DLD1 (cell line): ENCODE data around the gene GDAP2.

Experiments used
- in situ Hi-C: cut with HindIII; loops from 2 replicates; pipeline ENCODE4 v1.10.0; 2017; ENCODE audit warnings: low sequenced_read_pairs

The GDAP2 gene

DNA sequence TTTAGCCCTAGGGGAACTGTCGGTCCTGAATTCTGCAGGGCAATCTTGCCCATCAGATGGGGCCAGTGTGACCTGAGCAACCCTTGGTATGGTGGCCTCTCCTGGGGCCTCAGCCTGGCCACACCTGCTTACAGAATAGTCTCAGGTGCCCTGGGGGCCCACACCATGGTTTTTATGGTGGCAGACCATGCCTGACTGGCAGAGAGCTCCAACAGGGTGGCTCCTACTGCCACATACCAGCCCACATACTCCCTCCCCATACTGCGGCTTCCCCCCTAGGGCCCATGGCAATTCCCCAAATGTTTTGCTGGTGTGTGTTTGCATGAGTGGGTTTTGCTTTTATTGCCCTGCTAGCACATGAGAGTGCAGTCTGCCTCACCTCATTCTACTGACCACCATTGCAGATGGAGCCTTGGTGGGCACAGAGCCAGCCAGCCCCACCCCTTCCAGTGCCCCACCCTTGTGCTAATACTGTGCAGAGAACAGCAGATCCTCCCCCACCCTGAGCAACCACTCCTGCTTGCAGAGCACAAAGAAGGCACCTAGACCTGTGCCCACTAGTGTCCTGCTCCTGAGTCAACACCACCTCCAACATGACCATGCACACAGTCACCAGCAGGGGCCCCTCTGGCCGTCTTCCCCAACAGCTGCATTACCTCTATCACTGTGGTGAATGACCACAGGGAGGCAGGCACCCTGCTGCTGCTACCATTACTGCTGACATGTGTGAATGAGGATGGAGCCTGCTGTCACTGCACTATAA lies 86.8 kb downstream of the GDAP2 start:
- in situ Hi-C loops: no loop called here

DNA sequence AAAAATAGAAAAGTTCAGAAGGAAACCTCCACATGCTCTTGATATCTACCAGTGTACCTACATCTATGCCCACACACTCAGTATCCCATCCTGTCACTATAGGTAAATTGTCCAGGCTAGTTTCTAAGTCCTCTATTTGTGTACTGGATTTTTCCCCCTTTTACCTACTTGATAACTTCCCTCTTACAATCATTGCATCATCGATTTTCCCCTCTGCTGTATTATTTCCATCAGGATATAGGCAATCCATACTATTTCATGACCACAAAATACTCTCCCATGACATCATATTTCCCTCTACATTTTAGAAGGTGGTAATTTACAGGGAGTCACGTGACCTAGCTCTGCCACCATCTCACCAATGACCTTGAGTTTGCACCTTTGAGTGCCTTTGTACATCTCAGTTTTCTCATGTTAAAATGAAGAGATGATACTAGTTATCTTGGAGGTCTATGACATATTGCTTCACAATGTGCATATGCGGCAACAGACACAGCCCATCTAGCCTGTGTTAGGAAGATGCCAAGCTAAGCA lies 88.2 kb downstream of the GDAP2 start:
- in situ Hi-C loops: no loop called here

DNA sequence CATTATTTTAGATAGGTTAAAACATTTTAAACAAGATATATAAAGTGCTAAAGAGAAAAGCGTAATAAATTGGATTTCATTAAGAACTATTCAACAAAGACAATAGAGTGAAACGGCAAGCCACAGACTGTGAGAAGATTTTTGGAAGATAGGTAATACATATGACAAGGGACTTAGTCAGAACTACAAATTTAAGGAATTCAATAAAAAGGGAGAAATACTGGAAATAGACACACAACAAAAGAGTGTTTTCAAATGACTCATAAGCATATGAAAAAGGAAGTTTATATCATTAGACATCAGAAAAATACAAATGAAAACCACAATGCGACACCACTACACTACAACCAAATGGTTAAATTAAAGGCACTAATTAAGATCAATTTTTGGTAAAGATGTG lies 90.5 kb downstream of the GDAP2 start:
- in situ Hi-C loops: no loop called here

- in situ Hi-C loops: no loop called here
Observed at GRCh38 chr1:117836069-117836468, 93.4 kb downstream of the GDAP2 start.

DNA sequence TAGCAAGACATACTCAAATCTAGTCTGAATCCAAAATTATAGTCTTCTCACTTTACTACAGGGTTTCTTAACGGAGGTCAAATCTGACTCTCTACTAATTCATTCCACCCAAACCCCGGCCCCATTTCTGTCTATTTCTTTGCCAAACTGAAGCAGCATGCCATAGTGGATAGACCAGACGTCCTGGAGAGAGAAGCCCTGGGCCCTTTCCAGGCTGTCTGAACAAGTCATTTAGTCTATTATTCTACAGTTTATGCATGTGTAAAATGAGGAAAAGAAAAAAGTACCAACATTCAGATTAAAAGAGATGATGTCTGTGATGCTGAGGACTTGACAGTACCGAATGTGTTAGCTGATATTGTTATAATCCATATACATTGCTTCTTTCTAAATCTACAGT lies 95.0 kb downstream of the GDAP2 start:
- in situ Hi-C loops: no loop called here

GRCh38 chr1:117832453-117832852 lies 97.0 kb downstream of the GDAP2 start:
- in situ Hi-C loops: no loop called here

GRCh38 chr1:117830222-117830621 lies 99.2 kb downstream of the GDAP2 start:
- in situ Hi-C loops: no loop called here

- in situ Hi-C loops: no loop called here
Observed at GRCh38 chr1:117828201-117828600, 101.2 kb downstream of the GDAP2 start.

DNA sequence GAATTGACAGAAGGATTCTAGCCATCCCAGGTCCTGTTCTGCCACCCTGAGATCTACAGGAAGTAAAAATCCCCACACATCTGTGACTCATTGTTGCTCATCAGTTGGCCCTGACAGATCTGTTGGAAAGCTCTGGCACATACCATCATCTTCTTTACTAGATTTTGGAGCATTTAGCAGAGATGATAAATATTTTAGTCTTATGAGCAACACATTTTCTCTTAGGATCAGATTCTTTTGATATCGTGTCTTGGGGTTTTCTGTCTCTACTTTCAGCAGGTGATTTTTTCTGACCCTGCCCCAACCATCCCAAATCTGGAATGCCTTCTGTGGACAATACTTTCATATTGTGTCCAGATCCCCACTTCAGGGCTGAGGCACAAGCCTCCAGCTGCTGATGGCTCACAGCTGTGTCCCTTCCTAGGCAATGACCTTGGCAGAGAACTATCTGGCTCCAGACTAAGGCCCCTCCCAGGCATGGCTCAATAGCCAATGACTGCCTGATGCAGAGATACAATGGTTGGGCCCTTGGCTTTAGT lies 102.8 kb downstream of the GDAP2 start:
- in situ Hi-C loops: no loop called here

DNA sequence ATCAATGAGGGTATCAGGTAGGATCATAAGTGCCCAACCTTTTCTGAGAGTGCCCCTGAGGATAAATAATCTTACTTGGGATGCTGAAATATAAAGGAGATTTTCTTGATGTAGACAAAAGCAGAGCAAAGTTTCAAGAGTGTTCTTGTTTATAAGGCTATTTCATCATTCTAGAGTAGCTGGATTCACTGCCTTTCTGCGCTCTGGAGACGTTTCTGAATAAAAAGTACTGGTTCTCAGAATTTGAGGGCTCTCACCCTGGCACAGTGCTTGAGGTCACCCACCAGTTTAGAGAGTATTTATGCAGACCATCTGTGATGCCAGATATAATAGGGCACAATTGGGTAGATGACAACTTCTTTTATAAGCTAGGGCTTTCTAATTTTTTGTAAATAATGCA lies 103.3 kb downstream of the GDAP2 start:
- in situ Hi-C loops: no loop called here

- in situ Hi-C loops: no loop called here
Observed at GRCh38 chr1:117825414-117825813, 104.0 kb downstream of the GDAP2 start.

GRCh38 chr1:117824616-117825015 lies 104.8 kb downstream of the GDAP2 start:
- in situ Hi-C loops: no loop called here

DNA sequence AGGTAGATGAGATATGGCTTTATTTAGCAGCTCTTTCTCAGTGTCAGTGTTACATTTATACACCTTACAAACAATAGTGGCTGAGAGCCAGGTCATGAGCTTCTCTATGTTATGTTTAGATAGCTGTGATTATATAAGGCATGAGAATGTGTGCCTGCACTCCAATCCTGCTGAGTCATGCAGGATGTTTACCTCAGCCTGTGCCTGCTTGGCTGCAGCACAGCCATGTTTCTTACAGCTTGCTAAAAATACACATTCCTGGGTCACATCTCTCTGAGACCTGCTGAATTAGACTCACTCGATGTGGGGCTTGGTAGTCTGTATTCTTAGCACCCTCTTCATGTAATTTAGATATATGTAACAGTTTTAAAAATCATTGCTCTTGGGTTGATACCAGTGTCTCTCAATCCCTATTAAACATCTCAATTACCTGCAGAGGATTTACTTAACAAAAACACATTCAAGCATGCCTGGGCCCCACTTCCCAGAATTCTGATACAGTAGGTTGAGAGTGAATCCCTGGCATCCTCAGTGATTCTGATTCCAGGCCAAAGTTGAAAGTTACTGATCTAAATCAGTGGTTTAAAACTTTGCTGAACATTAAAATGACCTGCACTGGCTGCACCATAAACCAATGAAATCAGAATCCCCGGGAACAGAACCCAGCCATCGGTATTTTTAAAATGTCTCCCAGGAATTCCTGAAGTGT lies 107.5 kb downstream of the GDAP2 start:
- in situ Hi-C loops: no loop called here

- in situ Hi-C loops: no loop called here
Observed at GRCh38 chr1:117821382-117821755, 108.1 kb downstream of the GDAP2 start.

GRCh38 chr1:117820694-117821381 lies 108.6 kb downstream of the GDAP2 start:
- in situ Hi-C loops: no loop called here

GRCh38 chr1:117820096-117820495 lies 109.3 kb downstream of the GDAP2 start:
- in situ Hi-C loops: no loop called here

DNA sequence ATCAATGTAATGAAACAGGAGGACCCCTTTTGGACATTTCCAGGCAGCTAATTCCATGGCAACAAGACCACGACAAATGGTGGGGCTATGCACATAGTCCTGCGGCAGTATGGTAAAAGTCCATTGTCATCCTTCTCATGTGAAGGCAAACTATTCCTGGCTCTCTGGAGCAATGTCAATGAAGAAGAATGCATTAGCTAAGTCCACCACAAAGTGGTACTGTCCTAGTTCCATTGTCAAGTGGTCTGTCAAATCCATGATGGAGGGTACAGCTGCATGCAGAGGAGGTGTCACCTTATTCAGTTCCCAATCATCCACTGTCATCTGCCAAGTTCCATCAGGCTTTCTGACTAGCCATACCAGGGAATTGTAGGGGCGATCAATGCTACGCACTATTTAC lies 110.1 kb downstream of the GDAP2 start:
- in situ Hi-C loops: no loop called here

DNA sequence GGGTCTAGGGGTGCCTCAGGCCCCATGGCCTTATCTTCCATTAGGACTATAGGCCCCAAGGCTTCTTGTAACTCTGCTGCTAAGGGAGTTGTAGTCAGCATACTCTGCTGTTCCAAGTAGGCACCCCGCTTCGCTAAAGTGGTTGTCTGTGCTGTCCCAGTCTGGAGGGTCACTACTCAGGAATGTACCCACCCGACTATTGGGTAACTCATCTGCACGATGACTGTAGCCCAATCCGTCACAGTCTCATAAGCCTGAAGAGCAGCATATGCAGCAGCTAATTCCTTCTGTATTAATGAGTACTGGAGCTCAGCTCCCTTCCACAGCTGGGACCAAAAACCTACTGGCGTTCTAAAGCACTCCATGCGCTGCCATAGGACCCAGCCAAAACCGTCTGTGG lies 111.0 kb downstream of the GDAP2 start:
- in situ Hi-C loops: no loop called here

DNA sequence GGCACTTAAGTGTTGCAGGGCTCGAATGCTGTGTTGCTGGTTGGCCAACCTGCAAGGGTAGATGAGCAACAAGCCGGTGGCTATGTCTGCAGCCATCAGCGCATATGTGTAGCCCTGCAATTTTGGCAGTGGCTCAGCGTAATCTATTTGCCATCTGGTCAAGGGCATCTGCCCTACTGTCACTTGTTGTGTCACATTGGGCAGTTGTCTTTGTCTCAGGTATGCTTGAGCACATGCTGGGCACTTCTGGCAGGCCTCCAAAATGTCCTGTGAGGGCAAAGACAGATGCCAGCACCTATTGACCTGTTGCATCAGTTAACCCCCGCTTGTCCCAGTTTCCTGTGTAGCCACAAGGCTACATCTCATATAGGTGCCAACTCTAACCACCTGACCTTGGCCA lies 111.8 kb downstream of the GDAP2 start:
- in situ Hi-C loops: no loop called here

GRCh38 chr1:117815926-117816325 lies 113.5 kb downstream of the GDAP2 start:
- in situ Hi-C loops: no loop called here
